Measurements from ENCODE around the gene ARHGEF11.

Gene ARHGEF11

DNA sequence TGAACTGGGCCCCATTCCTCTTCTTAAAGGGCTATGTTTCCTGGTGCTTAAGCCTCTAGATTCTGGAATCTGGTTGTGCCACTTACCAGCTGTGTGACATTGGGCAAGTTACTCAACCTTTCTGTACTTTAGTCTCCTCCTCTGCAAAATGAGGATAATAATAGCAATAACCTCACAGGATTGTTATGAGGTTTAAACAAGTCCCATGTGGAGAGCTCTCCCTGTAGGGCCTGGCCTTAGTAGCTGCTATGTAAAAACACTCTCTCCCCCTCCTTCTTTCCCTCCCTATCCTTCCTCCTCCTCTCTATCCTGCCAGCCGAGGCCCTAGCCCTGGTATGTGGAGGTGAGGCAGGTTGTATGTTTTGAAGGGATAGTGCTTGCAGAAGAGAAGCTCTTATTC lies 160.2 kb downstream of the ARHGEF11 start:
- Histone ChIP-seq H3K79me2 (ENCODE audit: control insufficient read depth, low read length) (no peaks in the 10 kb centered on the region), H3K36me3 (ENCODE audit: control insufficient read depth, low read length) (no peaks in the 10 kb centered on the region), H3K27me3 (ENCODE audit: control insufficient read depth, low read length) (peaks cover 29% of the 10 kb centered on the region), H3K4me2 (ENCODE audit: low read length) (no peak overlapping the region), H3K9me3 (ENCODE audit: control insufficient read depth, insufficient read depth, low read length) (no peaks in the 10 kb centered on the region), H4K20me1 (ENCODE audit: control insufficient read depth, insufficient read depth, low read depth, low read length) (no peaks in the 10 kb centered on the region), H3K4me3 (ENCODE audit: low read length) (no peak overlapping the region), H3K4me1 (ENCODE audit: control insufficient read depth, low read length) (no peaks in the 10 kb centered on the region), H3K9me2 (replicated peaks; ENCODE audit: control insufficient read depth, low read length) (no peaks in the 10 kb centered on the region), H3F3A (ENCODE audit: control insufficient read depth, insufficient read depth) (no peaks in the 10 kb centered on the region), H3K27ac (ENCODE audit: low read depth, low read length) (no peak overlapping the region)
- TF ChIP-seq EZH2phosphoT487 (IDR thresholded peaks at IDR 0.05; ENCODE audit: borderline replicate concordance, low read length), result no peak
- TF ChIP-seq, protein P1, sequence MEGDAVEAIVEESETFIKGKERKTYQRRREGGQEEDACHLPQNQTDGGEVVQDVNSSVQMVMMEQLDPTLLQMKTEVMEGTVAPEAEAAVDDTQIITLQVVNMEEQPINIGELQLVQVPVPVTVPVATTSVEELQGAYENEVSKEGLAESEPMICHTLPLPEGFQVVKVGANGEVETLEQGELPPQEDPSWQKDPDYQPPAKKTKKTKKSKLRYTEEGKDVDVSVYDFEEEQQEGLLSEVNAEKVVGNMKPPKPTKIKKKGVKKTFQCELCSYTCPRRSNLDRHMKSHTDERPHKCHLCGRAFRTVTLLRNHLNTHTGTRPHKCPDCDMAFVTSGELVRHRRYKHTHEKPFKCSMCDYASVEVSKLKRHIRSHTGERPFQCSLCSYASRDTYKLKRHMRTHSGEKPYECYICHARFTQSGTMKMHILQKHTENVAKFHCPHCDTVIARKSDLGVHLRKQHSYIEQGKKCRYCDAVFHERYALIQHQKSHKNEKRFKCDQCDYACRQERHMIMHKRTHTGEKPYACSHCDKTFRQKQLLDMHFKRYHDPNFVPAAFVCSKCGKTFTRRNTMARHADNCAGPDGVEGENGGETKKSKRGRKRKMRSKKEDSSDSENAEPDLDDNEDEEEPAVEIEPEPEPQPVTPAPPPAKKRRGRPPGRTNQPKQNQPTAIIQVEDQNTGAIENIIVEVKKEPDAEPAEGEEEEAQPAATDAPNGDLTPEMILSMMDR (IDR thresholded peaks at IDR 0.05; ENCODE audit: low read depth, low read length, poor library complexity, severe bottlenecking), result no peak

All from DOHH2 (cell line).